Lung microvascular endothelial cell (primary cell): ENCODE data around the gene CTSH. TPM values are rescaled to one million over a fixed set of nuclear protein-coding genes. Genes with fewer than 3 reads are reported as not detected.

Experiments
- DNase-seq, 2 donors: peaks; one replicate each; pipeline versions ENCODE4 v3.0.0 to v3.0.0-alpha.2; 2010; ENCODE audit warnings: low read depth in 2 of 2
- total RNA-seq: library from RNA; depleted of rRNA; stranded (reverse); fragments of >200 nt; gene quantifications from 2 replicates; pipeline ENCODE4 v1.2.1, GENCODE V29; 2014

Gene CTSH
- total RNA-seq, 1 donor from 2014 or later = 55.6 TPM

GRCh38 chr15:78978601-78979179, 33.8 kb upstream of the CTSH start:
- DNase-seq = no peak

GRCh38 chr15:78977591-78978347, 32.9 kb upstream of the CTSH start:
- no peak for DNase-seq

GRCh38 chr15:78977091-78977571, 32.3 kb upstream of the CTSH start:
- no peak for DNase-seq

- DNase-seq = no peak
Measured at GRCh38 chr15:78976691-78977090, 31.8 kb upstream of the CTSH start.

GRCh38 chr15:78974272-78974918, 29.5 kb upstream of the CTSH start:
- no peak for DNase-seq

- no peak for DNase-seq
Measured at GRCh38 chr15:78969687-78970349, 25.0 kb upstream of the CTSH start.

- DNase-seq = no peak
Measured at GRCh38 chr15:78968539-78969271, 23.9 kb upstream of the CTSH start.

- DNase-seq = no peak
Measured at GRCh38 chr15:78968114-78968513, 23.3 kb upstream of the CTSH start.

GRCh38 chr15:78960308-78960707, 15.5 kb upstream of the CTSH start:
- no peak for DNase-seq

- DNase-seq = no peak
Measured at GRCh38 chr15:78959360-78959759, 14.5 kb upstream of the CTSH start.

- DNase-seq = no peak
Measured at GRCh38 chr15:78957416-78958093, 12.7 kb upstream of the CTSH start.

- DNase-seq = no peak
Measured at GRCh38 chr15:78956937-78957336, 12.1 kb upstream of the CTSH start.

GRCh38 chr15:78955355-78955754, 10.5 kb upstream of the CTSH start:
- no peak for DNase-seq

GRCh38 chr15:78951841-78952238, 7.0 kb upstream of the CTSH start:
- no peak for DNase-seq

- DNase-seq = peak in 1 of 2 donors; percentile 36
Measured at GRCh38 chr15:78950902-78951840, 6.3 kb upstream of the CTSH start.

- no peak for DNase-seq
Measured at GRCh38 chr15:78950343-78950742, 5.5 kb upstream of the CTSH start.

- DNase-seq = no peak
Measured at GRCh38 chr15:78949461-78949860, 4.6 kb upstream of the CTSH start.

- no peak for DNase-seq
Measured at GRCh38 chr15:78947506-78947905, 2.7 kb upstream of the CTSH start.

- no peak for DNase-seq
Measured at GRCh38 chr15:78946493-78946892, 1.6 kb upstream of the CTSH start.

GRCh38 chr15:78944202-78944625, 632 bp downstream of the CTSH start:
- no peak for DNase-seq
